ENCODE measurements around the gene TBC1D32.

- no peak for TF ChIP-seq POLR2A (IDR thresholded peaks at IDR 0.05)
- peak; percentile 11 to 75 (median 62) for TF ChIP-seq CTCF (IDR thresholded peaks at IDR 0.05)
Measured at GRCh38 chr6:121055572-121056163, 278.6 kb downstream of the TBC1D32 start.
